Neural progenitor cell (in vitro differentiated cells): ENCODE results near the gene ZBP1.

Source experiments
- EZH2 ChIP-seq: fragments of 200-600 bp; sonication (generic); IDR thresholded peaks from 2 replicates; pipeline ENCODE4 v1.6.1; 2017; ENCODE audit warnings: antibody characterized with exemption, mild to moderate bottlenecking, moderate library complexity
- EZH2phosphoT487 ChIP-seq: fragments of 200-600 bp; sonication (generic); IDR thresholded peaks from 2 replicates; pipeline ENCODE4 v1.6.1; 2017; ENCODE audit warnings: antibody characterized with exemption
- TF ChIP-seq, protein P1 (sequence below): fragments of 200-600 bp; sonication (generic); IDR thresholded peaks from 2 replicates; pipeline ENCODE4 v1.5.1; 2017; ENCODE audit warnings: antibody characterized with exemption, mild to moderate bottlenecking

DNA sequence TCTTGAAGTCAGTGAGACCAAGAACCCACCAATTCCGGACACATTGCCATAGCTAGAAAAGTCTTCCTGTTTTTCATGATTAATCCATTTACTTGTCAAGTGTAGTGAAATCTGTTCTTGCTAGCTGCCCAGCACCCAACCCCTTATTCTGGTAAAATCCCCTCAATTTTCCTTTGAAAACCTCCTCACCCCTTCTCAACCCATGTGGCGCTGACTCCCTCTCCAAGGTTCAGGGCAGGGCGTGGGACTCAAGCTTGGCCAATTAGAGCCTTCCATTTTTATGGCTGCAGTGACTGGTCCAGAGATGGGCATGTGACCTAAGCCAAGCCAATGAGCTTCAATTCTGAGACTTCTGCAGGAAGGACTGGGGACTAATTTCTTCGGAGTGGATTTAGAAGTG is 9.8 kb upstream of the ZBP1 start:
- TF ChIP-seq, protein P1, sequence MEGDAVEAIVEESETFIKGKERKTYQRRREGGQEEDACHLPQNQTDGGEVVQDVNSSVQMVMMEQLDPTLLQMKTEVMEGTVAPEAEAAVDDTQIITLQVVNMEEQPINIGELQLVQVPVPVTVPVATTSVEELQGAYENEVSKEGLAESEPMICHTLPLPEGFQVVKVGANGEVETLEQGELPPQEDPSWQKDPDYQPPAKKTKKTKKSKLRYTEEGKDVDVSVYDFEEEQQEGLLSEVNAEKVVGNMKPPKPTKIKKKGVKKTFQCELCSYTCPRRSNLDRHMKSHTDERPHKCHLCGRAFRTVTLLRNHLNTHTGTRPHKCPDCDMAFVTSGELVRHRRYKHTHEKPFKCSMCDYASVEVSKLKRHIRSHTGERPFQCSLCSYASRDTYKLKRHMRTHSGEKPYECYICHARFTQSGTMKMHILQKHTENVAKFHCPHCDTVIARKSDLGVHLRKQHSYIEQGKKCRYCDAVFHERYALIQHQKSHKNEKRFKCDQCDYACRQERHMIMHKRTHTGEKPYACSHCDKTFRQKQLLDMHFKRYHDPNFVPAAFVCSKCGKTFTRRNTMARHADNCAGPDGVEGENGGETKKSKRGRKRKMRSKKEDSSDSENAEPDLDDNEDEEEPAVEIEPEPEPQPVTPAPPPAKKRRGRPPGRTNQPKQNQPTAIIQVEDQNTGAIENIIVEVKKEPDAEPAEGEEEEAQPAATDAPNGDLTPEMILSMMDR = no peak
- TF ChIP-seq EZH2 = no peak
- no peak for TF ChIP-seq EZH2phosphoT487
